ENCODE data around the gene KCNIP3.
"Not testable (repeated sequence)": the region's sequence is repeated elsewhere in the genome, so short reads cannot be mapped to it uniquely, and the experiment has no call there.

Gene KCNIP3

DNA sequence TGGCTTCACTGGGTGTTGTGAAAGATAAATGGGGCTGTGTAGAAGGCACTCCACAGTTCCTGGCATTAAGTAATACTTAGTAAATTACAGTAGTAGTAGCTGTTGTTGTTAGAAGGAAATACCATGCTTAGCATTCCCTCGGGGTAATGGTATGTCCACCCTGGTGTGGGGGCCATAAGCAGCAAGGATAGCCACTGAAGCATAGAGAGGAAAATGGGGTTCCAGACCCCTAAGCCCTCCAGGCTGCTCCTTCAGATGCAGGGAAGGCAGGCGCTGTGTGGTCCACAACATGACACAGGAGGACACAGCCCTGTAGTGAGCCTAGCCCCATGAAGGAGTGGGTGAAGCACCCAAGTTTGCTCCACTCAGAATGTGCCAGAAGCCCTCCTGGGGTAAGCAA, 136.8 kb downstream of the KCNIP3 start:
- peak overlapping the region; percentile 100 for H3K27ac ChIP-seq (ENCODE audit: low read length, poor library complexity, severe bottlenecking)
- peak overlapping the region; percentile 38 for H3K9ac ChIP-seq (ENCODE audit: low read length)
- not testable (repeated sequence) for H3K36me3 ChIP-seq (ENCODE audit: control insufficient read depth in 1 of 2, insufficient read depth in 2 of 2, low read depth in 1 of 2, low read length in 2 of 2); H3K14ac ChIP-seq (ENCODE audit: low read length in 2 of 2); H3K79me1 ChIP-seq (replicated peaks; ENCODE audit: low read length, poor library complexity, severe bottlenecking); H2AFZ ChIP-seq (ENCODE audit: low read depth, low read length); H2BK12ac ChIP-seq (ENCODE audit: low read length in 2 of 2); H2BK120ac ChIP-seq (ENCODE audit: low read depth, low read length); H4K91ac ChIP-seq (ENCODE audit: low read length); H3K4ac ChIP-seq (ENCODE audit: low read depth in 1 of 2, low read length in 2 of 2); H2BK15ac ChIP-seq (ENCODE audit: low read depth, poor library complexity, severe bottlenecking); H3K4me2 ChIP-seq (ENCODE audit: low read length, poor library complexity, severe bottlenecking); H3K23ac ChIP-seq (ENCODE audit: low read length in 2 of 2); DNase-seq; H3K4me1 ChIP-seq (ENCODE audit: control insufficient read depth, insufficient read depth, low read depth, low read length); H3K4me3 ChIP-seq (ENCODE audit: insufficient read depth in 1 of 2, low read depth in 1 of 2, low read length in 2 of 2); H3K27me3 ChIP-seq (ENCODE audit: control insufficient read depth in 1 of 2, insufficient read depth in 1 of 2, low read length in 2 of 2); H4K8ac ChIP-seq (ENCODE audit: low read length); H3K18ac ChIP-seq (ENCODE audit: low read depth in 1 of 2, low read length in 2 of 2); H3K9me3 ChIP-seq (ENCODE audit: control insufficient read depth, low read length)
- peak overlapping the region; percentile 100 for H2BK5ac ChIP-seq (ENCODE audit: low read depth, low read length, poor library complexity, severe bottlenecking)
- no CpG with 5 or more reads among the region's 2 CpGs for WGBS
- H2AK5ac ChIP-seq (ENCODE audit: low read length, severe bottlenecking) = peak overlapping the region; percentile 99

DNA sequence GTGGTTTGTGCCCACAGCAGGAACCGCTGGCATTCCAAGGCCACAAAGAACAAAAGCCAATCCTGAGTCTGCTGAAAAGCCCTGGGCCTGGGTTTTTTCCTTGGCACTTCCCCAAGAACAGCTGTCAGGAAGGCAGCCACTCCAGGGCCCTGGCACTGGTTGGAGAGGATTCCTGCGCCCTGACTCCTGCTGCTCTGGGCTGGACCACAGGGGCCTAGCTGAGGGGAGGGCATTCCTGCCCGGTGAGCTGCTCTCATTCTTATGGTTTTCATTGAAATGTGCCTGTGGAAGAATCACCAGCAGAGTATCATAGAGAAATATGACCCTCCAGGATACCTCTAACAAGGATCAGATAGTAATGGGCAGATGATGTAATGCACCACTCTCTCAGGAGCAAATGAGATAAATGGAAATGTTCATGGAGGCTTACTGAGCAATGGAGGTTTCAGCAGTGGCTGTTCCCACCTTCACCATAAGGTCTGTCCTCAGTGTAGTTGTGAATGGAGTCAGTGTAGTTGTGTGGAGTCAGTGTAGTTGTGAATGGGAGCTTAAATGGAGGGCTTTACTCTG, 137.4 kb downstream of the KCNIP3 start:
- H3K23ac ChIP-seq (ENCODE audit: low read length in 2 of 2); H2AK5ac ChIP-seq (ENCODE audit: low read length, severe bottlenecking); H3K4me2 ChIP-seq (ENCODE audit: low read length, poor library complexity, severe bottlenecking); H3K4me3 ChIP-seq (ENCODE audit: insufficient read depth in 1 of 2, low read depth in 1 of 2, low read length in 2 of 2); H3K9ac ChIP-seq (ENCODE audit: low read length); H2AFZ ChIP-seq (ENCODE audit: low read depth, low read length); H3K18ac ChIP-seq (ENCODE audit: low read depth in 1 of 2, low read length in 2 of 2); H2BK15ac ChIP-seq (ENCODE audit: low read depth, poor library complexity, severe bottlenecking); H3K9me3 ChIP-seq (ENCODE audit: control insufficient read depth, low read length); H4K8ac ChIP-seq (ENCODE audit: low read length); H2BK120ac ChIP-seq (ENCODE audit: low read depth, low read length); H3K14ac ChIP-seq (ENCODE audit: low read length in 2 of 2); H3K4me1 ChIP-seq (ENCODE audit: control insufficient read depth, insufficient read depth, low read depth, low read length); H2BK12ac ChIP-seq (ENCODE audit: low read length in 2 of 2); H3K27me3 ChIP-seq (ENCODE audit: control insufficient read depth in 1 of 2, insufficient read depth in 1 of 2, low read length in 2 of 2); H2BK5ac ChIP-seq (ENCODE audit: low read depth, low read length, poor library complexity, severe bottlenecking); H3K79me1 ChIP-seq (replicated peaks; ENCODE audit: low read length, poor library complexity, severe bottlenecking); H4K91ac ChIP-seq (ENCODE audit: low read length); H3K36me3 ChIP-seq (ENCODE audit: control insufficient read depth in 1 of 2, insufficient read depth in 2 of 2, low read depth in 1 of 2, low read length in 2 of 2); H3K4ac ChIP-seq (ENCODE audit: low read depth in 1 of 2, low read length in 2 of 2): not testable (repeated sequence)
- WGBS = no CpG with 5 or more reads among the region's 3 CpGs
- DNase-seq = peak; percentile 13
- peak overlapping the region; percentile 39 for H3K27ac ChIP-seq (ENCODE audit: low read length, poor library complexity, severe bottlenecking)

DNA sequence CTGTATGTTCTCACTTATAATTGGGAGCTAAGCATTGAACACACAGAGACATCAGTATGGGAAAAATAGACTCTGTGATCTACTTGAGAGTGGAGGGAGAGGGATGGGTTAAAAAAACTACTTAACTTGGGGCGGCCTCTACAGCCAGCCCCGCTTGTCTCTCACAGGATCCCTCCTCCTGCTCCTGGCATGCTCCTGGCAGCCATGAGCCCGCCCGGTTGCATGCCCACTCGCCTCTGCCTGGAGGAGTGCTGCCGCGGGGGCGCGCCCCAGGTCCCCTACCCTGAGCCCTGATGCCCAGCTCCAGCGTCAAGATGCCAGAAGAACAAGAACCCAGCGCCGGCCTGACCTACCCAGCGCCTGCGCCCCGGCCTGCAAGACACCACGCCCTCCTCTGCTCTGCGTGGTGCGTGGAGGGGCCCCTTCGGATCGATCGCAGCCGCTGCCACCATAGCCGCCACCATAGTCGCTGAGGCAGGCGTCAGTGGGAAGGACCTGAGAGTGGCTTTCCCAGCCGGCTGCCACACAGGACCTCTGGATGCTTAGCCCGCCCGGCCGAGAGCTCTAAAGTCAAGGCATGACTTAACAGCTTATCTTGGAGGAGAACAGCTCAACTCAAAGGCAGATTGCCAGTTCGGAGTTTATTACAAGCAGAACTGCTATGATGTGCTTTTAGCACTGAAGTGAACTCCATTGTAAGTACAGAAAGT, 138.2 kb downstream of the KCNIP3 start:
- H2BK15ac ChIP-seq (ENCODE audit: low read depth, poor library complexity, severe bottlenecking); H3K23ac ChIP-seq (ENCODE audit: low read length in 2 of 2): not testable (repeated sequence)
- no CpG with 5 or more reads among the region's 30 CpGs for WGBS

More for the DNA sequence above, 138.2 kb downstream of the KCNIP3 start:
- not testable (repeated sequence) for DNase-seq; H2AK5ac ChIP-seq (ENCODE audit: low read length, severe bottlenecking); H2AFZ ChIP-seq (ENCODE audit: low read depth, low read length); H3K27me3 ChIP-seq (ENCODE audit: control insufficient read depth in 1 of 2, insufficient read depth in 1 of 2, low read length in 2 of 2); H2BK5ac ChIP-seq (ENCODE audit: low read depth, low read length, poor library complexity, severe bottlenecking); H2BK120ac ChIP-seq (ENCODE audit: low read depth, low read length); H3K9me3 ChIP-seq (ENCODE audit: control insufficient read depth, low read length); H3K9ac ChIP-seq (ENCODE audit: low read length); H3K4me1 ChIP-seq (ENCODE audit: control insufficient read depth, insufficient read depth, low read depth, low read length); H3K4me3 ChIP-seq (ENCODE audit: insufficient read depth in 1 of 2, low read depth in 1 of 2, low read length in 2 of 2); H3K14ac ChIP-seq (ENCODE audit: low read length in 2 of 2); H3K36me3 ChIP-seq (ENCODE audit: control insufficient read depth in 1 of 2, insufficient read depth in 2 of 2, low read depth in 1 of 2, low read length in 2 of 2); H4K91ac ChIP-seq (ENCODE audit: low read length); H3K4me2 ChIP-seq (ENCODE audit: low read length, poor library complexity, severe bottlenecking); H2BK12ac ChIP-seq (ENCODE audit: low read length in 2 of 2); H3K79me1 ChIP-seq (replicated peaks; ENCODE audit: low read length, poor library complexity, severe bottlenecking); H4K8ac ChIP-seq (ENCODE audit: low read length); H3K18ac ChIP-seq (ENCODE audit: low read depth in 1 of 2, low read length in 2 of 2); H3K27ac ChIP-seq (ENCODE audit: low read length, poor library complexity, severe bottlenecking); H3K4ac ChIP-seq (ENCODE audit: low read depth in 1 of 2, low read length in 2 of 2)
